WTC11 (cell line): ENCODE data around the gene NOP58. TPM values are rescaled to one million over a fixed set of nuclear protein-coding genes. Genes with fewer than 3 reads are reported as not detected.

Experiments used
- ATAC-seq: fragments of 200-7000 bp; cut with Tn5 transposase; 2 replicates; pipeline ENCODE4 v1.10.0; 2021; ENCODE audit warnings: mild to moderate bottlenecking, moderate library complexity
- CTCF ChIA-PET: fragments of 300-600 bp; sonication (Branson Sonifier 250); formaldehyde crosslinking; loops from one replicate; lab custom pipeline; 2021; ENCODE audit warnings: antibody characterized with exemption; lab: Charles Lee
- POLR2A ChIA-PET: fragments of 350-600 bp; sonication (Branson Sonifier 250); formaldehyde crosslinking; loops from one replicate; lab custom pipeline; 2021; ENCODE audit warnings: antibody characterized with exemption; lab: Charles Lee
- DNase-seq: peaks from one replicate; pipeline ENCODE4 v3.0.0; 2021; ENCODE audit warnings: low spot score
- H3K27ac Mint-ChIP-seq: 2 replicates; pipeline ENCODE4 v1.8.0; 2021; ENCODE audit warnings: mixed read lengths
- H3K27me3 Mint-ChIP-seq: 2 replicates; pipeline ENCODE4 v1.8.0; 2021; ENCODE audit warnings: low read depth, mild to moderate bottlenecking, moderate library complexity, mixed read lengths
- H3K36me3 Mint-ChIP-seq: 2 replicates; pipeline ENCODE4 v1.8.0; 2021; ENCODE audit warnings: mixed read lengths
- H3K4me1 Mint-ChIP-seq: 2 replicates; pipeline ENCODE4 v1.8.0; 2022; ENCODE audit warnings: mixed read lengths
- H3K4me3 Mint-ChIP-seq: 2 replicates; pipeline ENCODE4 v1.8.0; 2021; ENCODE audit warnings: mild to moderate bottlenecking, moderate library complexity, mixed read lengths
- H3K9me3 Mint-ChIP-seq: 2 replicates; pipeline ENCODE4 v1.8.0; 2021; ENCODE audit warnings: mixed read lengths
- ELF4 ChIP-seq: sonication (generic); formaldehyde crosslinking; IDR thresholded peaks from 2 replicates; pipeline ENCODE4 v1.8.1; 2022; ENCODE audit warnings: low read depth, mild to moderate bottlenecking, moderate library complexity, missing genetic modification reagents
- ESRRA ChIP-seq: sonication (generic); formaldehyde crosslinking; IDR thresholded peaks from 2 replicates; pipeline ENCODE4 v1.8.1; 2022; ENCODE audit warnings: mild to moderate bottlenecking, missing genetic modification reagents, borderline replicate concordance
- ETV6 ChIP-seq: sonication (generic); formaldehyde crosslinking; IDR thresholded peaks from 2 replicates; pipeline ENCODE4 v1.8.1; 2022; ENCODE audit warnings: mild to moderate bottlenecking, missing genetic modification reagents
- GABPB1 ChIP-seq: sonication (generic); formaldehyde crosslinking; IDR thresholded peaks from 2 replicates; pipeline ENCODE4 v1.8.1; 2023; ENCODE audit warnings: mild to moderate bottlenecking, missing genetic modification reagents
- GRHL2 ChIP-seq: fragments of 250-450 bp; sonication (Bioruptor Pico); IDR thresholded peaks from 2 replicates; pipeline ENCODE4 v1.8.0; 2022; ENCODE audit warnings: mild to moderate bottlenecking, moderate library complexity; ENCODE audit not compliant: insufficient replicate concordance, severe bottlenecking
- GTF2I ChIP-seq: fragments of 250-450 bp; sonication (Bioruptor Pico); conservative IDR thresholded peaks from 2 replicates; pipeline ENCODE4 v1.4.0; 2021; ENCODE audit warnings: mild to moderate bottlenecking
- JUN ChIP-seq: sonication (generic); formaldehyde crosslinking; IDR thresholded peaks from 2 replicates; pipeline ENCODE4 v1.8.0; 2023; ENCODE audit warnings: mild to moderate bottlenecking, missing genetic modification reagents
- MYBL2 ChIP-seq: sonication (generic); formaldehyde crosslinking; IDR thresholded peaks from 2 replicates; pipeline ENCODE4 v1.8.1; 2023; ENCODE audit warnings: mild to moderate bottlenecking, moderate library complexity, missing genetic modification reagents
- NFE2L1 ChIP-seq: sonication (generic); formaldehyde crosslinking; IDR thresholded peaks from 2 replicates; pipeline ENCODE4 v1.8.1; 2023; ENCODE audit warnings: missing genetic modification reagents
- PRRX2 ChIP-seq: fragments of 250-450 bp; sonication (Bioruptor Pico); IDR thresholded peaks from 2 replicates; pipeline ENCODE4 v1.8.0; 2021; ENCODE audit warnings: mild to moderate bottlenecking
- TEAD4 ChIP-seq: sonication (generic); formaldehyde crosslinking; IDR thresholded peaks from 2 replicates; pipeline ENCODE4 v1.8.0; 2022; ENCODE audit warnings: mild to moderate bottlenecking, missing genetic modification reagents
- ZNF263 ChIP-seq: sonication (generic); formaldehyde crosslinking; IDR thresholded peaks from 2 replicates; pipeline ENCODE4 v1.8.1; 2022; ENCODE audit warnings: low read depth, mild to moderate bottlenecking, moderate library complexity, missing genetic modification reagents
- total RNA-seq: library from RNA; stranded (reverse); gene quantifications from 3 replicates; pipeline ENCODE4 v1.2.3, GENCODE V29; 2021
- TF ChIP-seq, protein P1 (sequence below): sonication (generic); formaldehyde crosslinking; IDR thresholded peaks from 2 replicates; pipeline ENCODE4 v1.8.0; 2023; ENCODE audit warnings: missing genetic modification reagents
- TF ChIP-seq, protein P2 (sequence below): fragments of 250-450 bp; sonication (Bioruptor Pico); IDR thresholded peaks from 2 replicates; pipeline ENCODE4 v1.9.0; 2021; ENCODE audit warnings: mild to moderate bottlenecking
- TF ChIP-seq, protein P3 (sequence below): sonication (generic); formaldehyde crosslinking; IDR thresholded peaks from 2 replicates; pipeline ENCODE4 v1.8.1; 2022; ENCODE audit warnings: mild to moderate bottlenecking, missing genetic modification reagents, moderate library complexity, borderline replicate concordance
- TF ChIP-seq, protein P4 (sequence below): sonication (generic); formaldehyde crosslinking; IDR thresholded peaks from 2 replicates; pipeline ENCODE4 v1.8.1; 2023; ENCODE audit warnings: mild to moderate bottlenecking, missing genetic modification reagents
- TF ChIP-seq, protein P5 (sequence below): fragments of 200-600 bp; IDR thresholded peaks from 2 replicates; pipeline ENCODE4 v1.8.0; 2022; ENCODE audit warnings: antibody characterized with exemption
- TF ChIP-seq, protein P6 (sequence below): sonication (generic); formaldehyde crosslinking; IDR thresholded peaks from 2 replicates; pipeline ENCODE4 v1.8.1; 2022; ENCODE audit warnings: mild to moderate bottlenecking, moderate library complexity, missing genetic modification reagents

The NOP58 gene
- total RNA-seq, 1 experiment from 2014 or later = 136 TPM

DNA sequence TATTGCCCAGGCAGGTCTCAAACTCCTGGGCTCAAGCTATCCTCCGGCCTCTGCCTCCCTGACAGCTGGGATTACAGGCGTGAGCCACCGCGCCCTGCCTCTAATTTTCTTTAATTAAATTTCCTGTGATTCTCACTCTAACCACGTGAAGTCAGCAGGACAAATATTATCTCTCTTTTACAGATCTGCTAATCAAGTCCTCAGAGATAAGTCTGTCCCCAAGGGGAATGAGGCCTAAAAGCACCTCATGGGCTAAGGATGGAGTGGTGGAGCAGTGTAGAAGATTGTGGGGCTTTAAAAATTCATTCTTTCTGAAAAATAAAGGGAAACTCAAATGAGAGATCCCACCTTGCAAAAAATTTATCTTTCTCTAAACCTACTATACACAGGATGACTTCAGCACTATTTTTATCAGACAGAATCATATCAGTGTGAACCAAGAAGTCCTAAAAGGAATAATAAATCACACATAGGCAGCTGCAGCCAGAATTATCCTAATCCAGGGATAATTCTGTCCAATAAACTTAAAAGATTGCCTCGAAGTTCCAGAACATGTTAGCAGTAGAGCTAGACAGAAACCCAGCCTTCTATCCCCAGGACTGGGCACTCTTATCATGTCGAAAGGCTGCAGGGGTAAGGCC is 72.3 kb downstream of the NOP58 start:
- no peak overlapping the region for H3K27ac Mint-ChIP-seq
- TF ChIP-seq TEAD4 (CRISPR knock-in tag) (no peak), JUN (CRISPR knock-in tag) (no peak), GTF2I (CRISPR knock-in tag) (no peak), ESRRA (CRISPR knock-in tag) (no peak), GRHL2 (CRISPR knock-in tag) (no peak), PRRX2 (CRISPR knock-in tag) (no peak)
- TF ChIP-seq, protein P1, sequence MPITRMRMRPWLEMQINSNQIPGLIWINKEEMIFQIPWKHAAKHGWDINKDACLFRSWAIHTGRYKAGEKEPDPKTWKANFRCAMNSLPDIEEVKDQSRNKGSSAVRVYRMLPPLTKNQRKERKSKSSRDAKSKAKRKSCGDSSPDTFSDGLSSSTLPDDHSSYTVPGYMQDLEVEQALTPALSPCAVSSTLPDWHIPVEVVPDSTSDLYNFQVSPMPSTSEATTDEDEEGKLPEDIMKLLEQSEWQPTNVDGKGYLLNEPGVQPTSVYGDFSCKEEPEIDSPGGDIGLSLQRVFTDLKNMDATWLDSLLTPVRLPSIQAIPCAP (CRISPR knock-in tag) = no peak
- TF ChIP-seq, protein P2, sequence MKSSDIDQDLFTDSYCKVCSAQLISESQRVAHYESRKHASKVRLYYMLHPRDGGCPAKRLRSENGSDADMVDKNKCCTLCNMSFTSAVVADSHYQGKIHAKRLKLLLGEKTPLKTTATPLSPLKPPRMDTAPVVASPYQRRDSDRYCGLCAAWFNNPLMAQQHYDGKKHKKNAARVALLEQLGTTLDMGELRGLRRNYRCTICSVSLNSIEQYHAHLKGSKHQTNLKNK (CRISPR knock-in tag) = no peak
- TF ChIP-seq, protein P3, sequence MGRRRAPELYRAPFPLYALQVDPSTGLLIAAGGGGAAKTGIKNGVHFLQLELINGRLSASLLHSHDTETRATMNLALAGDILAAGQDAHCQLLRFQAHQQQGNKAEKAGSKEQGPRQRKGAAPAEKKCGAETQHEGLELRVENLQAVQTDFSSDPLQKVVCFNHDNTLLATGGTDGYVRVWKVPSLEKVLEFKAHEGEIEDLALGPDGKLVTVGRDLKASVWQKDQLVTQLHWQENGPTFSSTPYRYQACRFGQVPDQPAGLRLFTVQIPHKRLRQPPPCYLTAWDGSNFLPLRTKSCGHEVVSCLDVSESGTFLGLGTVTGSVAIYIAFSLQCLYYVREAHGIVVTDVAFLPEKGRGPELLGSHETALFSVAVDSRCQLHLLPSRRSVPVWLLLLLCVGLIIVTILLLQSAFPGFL (CRISPR knock-in tag) = no peak
- TF ChIP-seq, protein P4, sequence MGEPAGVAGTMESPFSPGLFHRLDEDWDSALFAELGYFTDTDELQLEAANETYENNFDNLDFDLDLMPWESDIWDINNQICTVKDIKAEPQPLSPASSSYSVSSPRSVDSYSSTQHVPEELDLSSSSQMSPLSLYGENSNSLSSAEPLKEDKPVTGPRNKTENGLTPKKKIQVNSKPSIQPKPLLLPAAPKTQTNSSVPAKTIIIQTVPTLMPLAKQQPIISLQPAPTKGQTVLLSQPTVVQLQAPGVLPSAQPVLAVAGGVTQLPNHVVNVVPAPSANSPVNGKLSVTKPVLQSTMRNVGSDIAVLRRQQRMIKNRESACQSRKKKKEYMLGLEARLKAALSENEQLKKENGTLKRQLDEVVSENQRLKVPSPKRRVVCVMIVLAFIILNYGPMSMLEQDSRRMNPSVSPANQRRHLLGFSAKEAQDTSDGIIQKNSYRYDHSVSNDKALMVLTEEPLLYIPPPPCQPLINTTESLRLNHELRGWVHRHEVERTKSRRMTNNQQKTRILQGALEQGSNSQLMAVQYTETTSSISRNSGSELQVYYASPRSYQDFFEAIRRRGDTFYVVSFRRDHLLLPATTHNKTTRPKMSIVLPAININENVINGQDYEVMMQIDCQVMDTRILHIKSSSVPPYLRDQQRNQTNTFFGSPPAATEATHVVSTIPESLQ (CRISPR knock-in tag) = no peak
- TF ChIP-seq, protein P5, sequence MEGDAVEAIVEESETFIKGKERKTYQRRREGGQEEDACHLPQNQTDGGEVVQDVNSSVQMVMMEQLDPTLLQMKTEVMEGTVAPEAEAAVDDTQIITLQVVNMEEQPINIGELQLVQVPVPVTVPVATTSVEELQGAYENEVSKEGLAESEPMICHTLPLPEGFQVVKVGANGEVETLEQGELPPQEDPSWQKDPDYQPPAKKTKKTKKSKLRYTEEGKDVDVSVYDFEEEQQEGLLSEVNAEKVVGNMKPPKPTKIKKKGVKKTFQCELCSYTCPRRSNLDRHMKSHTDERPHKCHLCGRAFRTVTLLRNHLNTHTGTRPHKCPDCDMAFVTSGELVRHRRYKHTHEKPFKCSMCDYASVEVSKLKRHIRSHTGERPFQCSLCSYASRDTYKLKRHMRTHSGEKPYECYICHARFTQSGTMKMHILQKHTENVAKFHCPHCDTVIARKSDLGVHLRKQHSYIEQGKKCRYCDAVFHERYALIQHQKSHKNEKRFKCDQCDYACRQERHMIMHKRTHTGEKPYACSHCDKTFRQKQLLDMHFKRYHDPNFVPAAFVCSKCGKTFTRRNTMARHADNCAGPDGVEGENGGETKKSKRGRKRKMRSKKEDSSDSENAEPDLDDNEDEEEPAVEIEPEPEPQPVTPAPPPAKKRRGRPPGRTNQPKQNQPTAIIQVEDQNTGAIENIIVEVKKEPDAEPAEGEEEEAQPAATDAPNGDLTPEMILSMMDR = no peak
- TF ChIP-seq, protein P6, sequence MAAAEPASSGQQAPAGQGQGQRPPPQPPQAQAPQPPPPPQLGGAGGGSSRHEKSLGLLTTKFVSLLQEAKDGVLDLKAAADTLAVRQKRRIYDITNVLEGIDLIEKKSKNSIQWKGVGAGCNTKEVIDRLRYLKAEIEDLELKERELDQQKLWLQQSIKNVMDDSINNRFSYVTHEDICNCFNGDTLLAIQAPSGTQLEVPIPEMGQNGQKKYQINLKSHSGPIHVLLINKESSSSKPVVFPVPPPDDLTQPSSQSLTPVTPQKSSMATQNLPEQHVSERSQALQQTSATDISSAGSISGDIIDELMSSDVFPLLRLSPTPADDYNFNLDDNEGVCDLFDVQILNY (CRISPR knock-in tag) = no peak
- TF ChIP-seq, all 79 proteins: peak for 0
- ATAC-seq = no peak
- ChIA-PET POLR2A (no interaction called here), CTCF (no interaction called here)
- Mint-ChIP-seq H3K36me3 (no peaks in the 10 kb centered on the region), H3K27me3 (no peaks in the 10 kb centered on the region), H3K9me3 (no peaks in the 10 kb centered on the region), H3K4me1 (no peaks in the 10 kb centered on the region), H3K4me3 (no peak overlapping the region)
- DNase-seq = no peak

DNA sequence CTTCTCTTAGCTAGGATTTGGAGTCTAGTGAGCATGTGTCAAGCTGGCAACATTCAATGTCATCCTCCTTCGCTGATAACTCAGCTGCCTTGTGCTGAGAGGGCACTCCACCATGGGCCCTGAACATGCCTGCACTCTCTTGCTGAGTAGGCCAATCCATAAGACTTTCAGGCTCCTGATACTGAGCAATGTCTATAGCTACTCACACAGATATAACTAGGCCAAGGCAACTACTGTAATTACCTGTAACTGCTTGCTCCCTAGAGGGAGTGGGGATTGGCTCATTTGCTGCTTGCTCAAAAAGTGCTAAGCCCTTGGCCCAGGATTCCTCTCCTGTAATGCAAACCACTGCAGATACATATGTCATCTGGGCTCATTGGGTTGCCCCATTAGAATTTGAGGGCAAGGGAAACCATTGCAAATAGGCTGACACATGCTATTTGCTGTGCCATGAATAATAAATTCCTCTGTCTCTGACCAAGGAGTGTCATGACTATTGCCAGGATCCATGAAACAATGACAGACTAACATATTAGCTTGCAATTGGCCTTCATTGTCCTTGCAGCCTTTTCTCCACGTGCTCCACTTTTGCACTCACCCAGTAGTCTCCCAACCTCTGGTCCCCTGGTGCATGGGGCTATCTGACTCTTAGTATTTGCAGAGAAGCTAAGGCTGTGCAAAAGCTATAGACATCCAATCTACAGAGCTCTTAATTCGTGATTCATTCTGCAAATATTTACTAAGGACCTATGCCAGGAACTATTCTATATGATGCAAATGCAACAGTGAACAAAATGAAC is 73.7 kb downstream of the NOP58 start:
- CTCF ChIA-PET = interaction anchor here (0.7 kb wide), 1 partner anchor 13 kb away, joined by 3 read pairs; no protein-coding TSS in a partner anchor
- POLR2A ChIA-PET = interaction anchor here (0.6 kb wide), 1 partner anchor 248 kb away, joined by 7 read pairs; no protein-coding TSS in a partner anchor
- Mint-ChIP-seq H3K4me3 (no peak overlapping the region), H3K4me1 (peaks cover 7% of the 10 kb centered on the region), H3K27ac (no peak overlapping the region), H3K27me3 (no peaks in the 10 kb centered on the region), H3K36me3 (no peaks in the 10 kb centered on the region), H3K9me3 (no peaks in the 10 kb centered on the region)
- no peak for ATAC-seq
- TF ChIP-seq MYBL2 (CRISPR knock-in tag) (no peak), ZNF263 (CRISPR knock-in tag) (no peak), ELF4 (no peak), NFE2L1 (CRISPR knock-in tag) (no peak), GABPB1 (CRISPR knock-in tag) (peak; percentile 86), ETV6 (CRISPR knock-in tag) (no peak)
- no peak for DNase-seq
